SHP77 (cell line): ENCODE measurements around the gene KIF26B.
"Not testable (repeated sequence)": the region's sequence is repeated elsewhere in the genome, so short reads cannot be mapped to it uniquely, and the experiment has no call there.

Source experiments
- DNase-seq, 2 experiments: peaks; one replicate each; lab custom pipeline; 2025; lab: John Stamatoyannopoulos, UW

Gene KIF26B

GRCh38 chr1:245325922-245326795, 171.4 kb downstream of the KIF26B start:
- DNase-seq: no peak

- DNase-seq: no peak
These were observed 172.6 kb downstream of the KIF26B start for GRCh38 chr1:245327360-245327759.

GRCh38 chr1:245327842-245328241, 173.1 kb downstream of the KIF26B start:
- no peak for DNase-seq

- DNase-seq: no peak
These were observed 176.2 kb downstream of the KIF26B start for GRCh38 chr1:245330951-245331350.

GRCh38 chr1:245332085-245332484, 177.3 kb downstream of the KIF26B start:
- no peak for DNase-seq

- DNase-seq: no peak
These were observed 177.7 kb downstream of the KIF26B start for GRCh38 chr1:245332513-245332912.

- no peak for DNase-seq
These were observed 179.4 kb downstream of the KIF26B start for GRCh38 chr1:245334235-245334634.

- DNase-seq: no peak
These were observed 180.2 kb downstream of the KIF26B start for GRCh38 chr1:245334827-245335490.

GRCh38 chr1:245335684-245336083, 180.9 kb downstream of the KIF26B start:
- DNase-seq: not testable (repeated sequence)

GRCh38 chr1:245336149-245336983, 181.6 kb downstream of the KIF26B start:
- DNase-seq: no peak

GRCh38 chr1:245336984-245337355, 182.2 kb downstream of the KIF26B start:
- DNase-seq: not testable (repeated sequence)

GRCh38 chr1:245337829-245338484, 183.2 kb downstream of the KIF26B start:
- DNase-seq: no peak

- no peak for DNase-seq
These were observed 183.7 kb downstream of the KIF26B start for GRCh38 chr1:245338485-245338877.

- no peak for DNase-seq
These were observed 187.0 kb downstream of the KIF26B start for GRCh38 chr1:245341743-245342142.

- DNase-seq: no peak
These were observed 190.6 kb downstream of the KIF26B start for GRCh38 chr1:245345191-245345884.

- DNase-seq: no peak
These were observed 193.8 kb downstream of the KIF26B start for GRCh38 chr1:245348626-245349025.

- no peak for DNase-seq
These were observed 198.6 kb downstream of the KIF26B start for GRCh38 chr1:245353411-245353810.

- DNase-seq: no peak
These were observed 199.4 kb downstream of the KIF26B start for GRCh38 chr1:245353915-245354775.

GRCh38 chr1:245355851-245356630, 201.3 kb downstream of the KIF26B start:
- DNase-seq: not testable (repeated sequence)
